ENCODE results near the gene CREB3L1. TPM values are rescaled to one million over a fixed set of nuclear protein-coding genes. Genes with fewer than 3 reads are reported as not detected.
A peak's percentile ranks its signal among the peaks of the same experiment; 100 is the strongest.

Gene CREB3L1
- polyA plus RNA-seq, 6 donors from 2014 or later: not detected

- DNase-seq: no peak
- Mint-ChIP-seq H3K36me3 (no peaks in the 10 kb centered on the region), H3K27me3 (peaks cover 15 to 30% (median 19%) of the 10 kb centered on the region in 3 donors), H3K4me3 (no peak overlapping the region), H3K9me3 (no peaks in the 10 kb centered on the region), H3K27ac (no peak overlapping the region), H3K4me1 (peaks cover 0 to 5% (median under 1%) of the 10 kb centered on the region in 3 donors)
- no peak for ATAC-seq (ENCODE audit: low read depth in 2 of 2)
Measured at GRCh38 chr11:46271875-46272815, 5.3 kb upstream of the CREB3L1 start.

DNA sequence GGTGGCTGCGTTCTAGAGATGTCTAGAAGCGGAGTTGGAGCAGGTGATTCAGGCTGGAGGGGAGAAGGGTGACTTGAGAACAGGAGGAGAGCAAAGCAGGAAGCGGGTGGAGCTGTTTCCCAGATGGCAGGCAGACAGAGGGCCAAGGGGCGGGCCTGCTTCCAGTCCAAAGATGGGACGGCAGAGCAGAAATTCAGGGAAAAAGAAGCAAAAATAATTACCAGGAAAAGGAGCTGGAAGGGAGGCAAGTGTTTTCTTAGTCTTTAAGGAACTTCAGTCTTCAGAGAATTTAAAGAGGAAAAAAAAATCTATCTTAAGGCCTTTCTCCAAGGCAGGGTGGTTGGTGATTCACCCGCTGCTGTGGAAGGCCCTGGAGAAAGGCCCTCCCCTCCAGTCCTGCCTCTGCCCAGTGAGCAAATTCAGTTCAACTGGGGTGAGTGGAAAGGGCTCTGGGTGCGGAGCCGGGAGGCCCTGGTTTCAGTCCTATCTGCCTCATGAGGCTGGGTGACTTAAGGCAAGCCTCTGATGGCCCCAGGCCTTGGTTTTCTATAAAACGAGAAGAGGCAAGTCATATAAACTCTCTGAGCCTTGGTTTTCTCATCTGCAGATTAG is 4.5 kb upstream of the CREB3L1 start:
- DNase-seq (no peak), ATAC-seq (ENCODE audit: low read depth in 2 of 2) (no peak)
- no peak overlapping the region for H3K4me3 Mint-ChIP-seq
- no peaks in the 10 kb centered on the region for H3K9me3 Mint-ChIP-seq
- no peaks in the 10 kb centered on the region for H3K36me3 Mint-ChIP-seq
- H3K4me1 Mint-ChIP-seq: peaks cover 0 to 8% (median 5%) of the 10 kb centered on the region in 3 donors
- peaks cover 17 to 36% (median 22%) of the 10 kb centered on the region in 3 donors for H3K27me3 Mint-ChIP-seq
- H3K27ac Mint-ChIP-seq: peak overlapping the region in 1 of 6 donors; percentile 66

- Mint-ChIP-seq H3K27me3 (peaks cover 16 to 39% (median 23%) of the 10 kb centered on the region in 3 donors), H3K4me1 (peaks cover 0 to 10% (median 5%) of the 10 kb centered on the region in 3 donors), H3K27ac (no peak overlapping the region), H3K36me3 (peaks cover 0 to 3% of the 10 kb centered on the region in 2 donors), H3K9me3 (no peaks in the 10 kb centered on the region), H3K4me3 (no peak overlapping the region)
- ATAC-seq (ENCODE audit: low read depth in 2 of 2) (no peak), DNase-seq (no peak)
Measured at GRCh38 chr11:46273511-46274205, 3.8 kb upstream of the CREB3L1 start.

GRCh38 chr11:46275964-46276641 is 1.4 kb upstream of the CREB3L1 start:
- Mint-ChIP-seq H3K36me3 (peaks cover 0 to 12% of the 10 kb centered on the region in 2 donors), H3K4me1 (peaks cover under 1 to 13% (median 5%) of the 10 kb centered on the region in 3 donors), H3K27me3 (peaks cover 32 to 62% (median 44%) of the 10 kb centered on the region in 3 donors), H3K9me3 (no peaks in the 10 kb centered on the region), H3K27ac (no peak overlapping the region), H3K4me3 (peak overlapping the region in 3 of 8 donors; percentile 6 to 41 (median 9))
- no peak for ATAC-seq (ENCODE audit: low read depth in 2 of 2)
- no peak for DNase-seq

DNA sequence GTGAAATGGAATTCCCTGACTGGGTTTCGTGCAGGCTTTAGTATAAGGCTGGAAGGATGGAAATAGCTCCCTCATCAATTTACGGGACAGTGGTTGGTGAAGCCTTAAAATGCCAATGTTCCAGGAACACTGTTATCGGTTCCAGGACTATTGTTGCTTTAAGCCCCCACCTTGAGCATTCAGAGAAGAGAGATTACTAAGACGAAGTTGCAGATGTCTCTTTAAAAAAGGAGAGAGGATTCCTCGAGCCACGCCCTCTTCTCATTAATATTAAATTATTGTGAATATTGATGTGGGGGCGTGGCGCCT is 195 bp upstream of the CREB3L1 start:
- H3K9me3 Mint-ChIP-seq: no peaks in the 10 kb centered on the region
- peak overlapping the region in 6 of 8 donors; percentile 31 to 73 (median 57) for H3K4me3 Mint-ChIP-seq
- peaks cover 0 to 12% of the 10 kb centered on the region in 2 donors for H3K36me3 Mint-ChIP-seq
- no peak overlapping the region for H3K27ac Mint-ChIP-seq
- H3K27me3 Mint-ChIP-seq: peaks cover 34 to 61% (median 55%) of the 10 kb centered on the region in 3 donors
- ATAC-seq (ENCODE audit: low read depth in 2 of 2) (no peak), DNase-seq (no peak)
- peaks cover 5 to 13% (median 5%) of the 10 kb centered on the region in 3 donors for H3K4me1 Mint-ChIP-seq

DNA sequence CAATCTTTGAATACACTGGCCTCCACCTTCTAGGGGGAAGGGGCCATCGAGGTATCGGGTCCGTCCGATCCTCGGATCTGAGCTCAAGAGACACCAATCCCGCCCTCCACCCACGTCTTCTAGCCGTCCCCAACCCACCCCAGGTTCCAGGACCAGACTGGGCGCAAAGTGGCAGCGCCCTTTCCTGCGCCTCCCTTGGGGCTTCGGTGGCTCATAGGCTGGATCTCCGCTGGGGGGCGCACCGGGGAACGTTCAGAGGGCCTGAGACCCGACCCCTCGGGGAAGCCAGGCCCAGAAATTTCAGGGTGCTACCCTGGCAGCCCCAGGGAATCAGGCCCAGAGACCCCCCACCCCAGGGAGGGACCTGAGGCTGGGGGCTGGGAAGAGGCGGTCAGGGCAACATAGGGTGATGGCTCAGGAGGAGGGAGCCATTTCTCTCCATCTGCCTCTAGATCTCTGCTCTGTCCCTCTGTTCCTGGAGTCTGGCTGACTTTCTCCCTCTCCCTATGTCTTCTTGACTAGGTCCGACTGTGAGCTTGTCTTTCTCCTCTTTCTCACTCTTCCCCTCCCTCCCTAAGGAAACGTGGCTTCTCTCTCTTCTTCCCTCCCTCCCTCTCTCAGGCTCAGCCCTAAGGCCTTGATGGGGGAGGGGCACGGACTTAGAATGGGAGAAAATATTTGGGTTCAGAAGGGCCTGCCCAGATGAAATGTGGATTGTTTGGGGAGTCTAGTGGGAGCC is 1.1 kb downstream of the CREB3L1 start:
- Mint-ChIP-seq H3K4me3 (peak overlapping the region in 2 of 8 donors; percentile 26 to 27), H3K4me1 (peaks cover 5 to 13% (median 5%) of the 10 kb centered on the region in 3 donors), H3K27me3 (peaks cover 38 to 64% (median 64%) of the 10 kb centered on the region in 3 donors), H3K36me3 (peaks cover 0 to 12% of the 10 kb centered on the region in 2 donors), H3K9me3 (no peaks in the 10 kb centered on the region), H3K27ac (no peak overlapping the region)
- ATAC-seq (ENCODE audit: low read depth in 2 of 2): no peak
- DNase-seq: no peak

- peak overlapping the region in 1 of 8 donors; percentile 27 for H3K4me3 Mint-ChIP-seq
- H3K27ac Mint-ChIP-seq: no peak overlapping the region
- peaks cover 5 to 13% (median 5%) of the 10 kb centered on the region in 3 donors for H3K4me1 Mint-ChIP-seq
- H3K9me3 Mint-ChIP-seq: no peaks in the 10 kb centered on the region
- H3K36me3 Mint-ChIP-seq: peaks cover 0 to 12% of the 10 kb centered on the region in 2 donors
- ATAC-seq (ENCODE audit: low read depth in 2 of 2) (no peak), DNase-seq (no peak)
- H3K27me3 Mint-ChIP-seq: peaks cover 43 to 73% (median 72%) of the 10 kb centered on the region in 3 donors
Measured at GRCh38 chr11:46279126-46280099, 2.0 kb downstream of the CREB3L1 start.

DNA sequence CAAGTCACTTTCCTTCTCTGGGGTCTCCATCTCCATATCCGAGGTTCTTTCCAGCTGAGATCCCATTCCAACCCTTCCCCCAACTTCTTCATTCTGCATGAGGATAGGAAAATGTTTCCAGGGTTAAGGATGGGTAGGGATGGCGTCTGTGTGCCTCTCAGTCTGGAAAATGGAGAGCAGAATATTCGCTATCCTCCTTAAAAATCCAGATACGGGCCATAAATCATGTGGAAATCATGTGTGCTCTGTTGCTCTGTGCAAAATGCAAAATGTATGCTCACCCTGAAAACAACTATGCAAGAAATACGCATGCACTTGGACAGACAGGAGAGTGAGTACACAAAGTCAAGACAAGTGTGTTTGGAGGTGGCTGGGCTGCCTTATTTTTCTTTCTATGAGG is 3.2 kb downstream of the CREB3L1 start:
- DNase-seq: no peak
- Mint-ChIP-seq H3K4me3 (no peak overlapping the region), H3K36me3 (peaks cover 0 to 12% of the 10 kb centered on the region in 2 donors), H3K4me1 (peaks cover 5 to 13% (median 5%) of the 10 kb centered on the region in 3 donors), H3K27ac (no peak overlapping the region), H3K27me3 (peaks cover 43 to 74% (median 71%) of the 10 kb centered on the region in 3 donors), H3K9me3 (no peaks in the 10 kb centered on the region)
- ATAC-seq (ENCODE audit: low read depth in 2 of 2): no peak

GRCh38 chr11:46281371-46281831 is 3.9 kb downstream of the CREB3L1 start:
- Mint-ChIP-seq H3K36me3 (peaks cover 0 to 12% of the 10 kb centered on the region in 2 donors), H3K4me3 (no peak overlapping the region), H3K27ac (no peak overlapping the region), H3K27me3 (peaks cover 43 to 75% (median 71%) of the 10 kb centered on the region in 3 donors), H3K4me1 (peaks cover 5 to 13% (median 5%) of the 10 kb centered on the region in 3 donors), H3K9me3 (no peaks in the 10 kb centered on the region)
- no peak for ATAC-seq (ENCODE audit: low read depth in 2 of 2)
- no peak for DNase-seq

DNA sequence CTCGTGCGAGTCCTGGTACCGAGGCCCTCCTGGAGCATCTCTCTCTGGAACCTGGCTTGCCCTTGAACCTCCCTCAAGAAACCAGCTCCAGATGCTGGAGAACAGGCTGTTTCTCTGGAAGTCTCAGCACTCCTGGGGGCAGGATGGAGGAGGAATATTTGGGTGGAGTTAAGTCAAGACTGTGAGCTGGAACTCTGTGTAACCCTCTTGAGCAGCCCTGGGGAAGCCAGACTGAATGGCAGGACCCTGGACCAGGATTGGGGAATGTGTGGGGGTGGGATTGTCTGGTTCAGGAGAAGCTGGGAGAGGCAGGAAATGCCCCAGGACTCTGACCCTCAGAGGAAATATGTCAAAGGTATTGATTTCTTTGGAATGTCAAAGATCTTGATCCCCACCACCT is 7.7 kb downstream of the CREB3L1 start:
- peaks cover 28 to 59% (median 52%) of the 10 kb centered on the region in 3 donors for H3K27me3 Mint-ChIP-seq

GRCh38 chr11:46285594-46286033 is 8.2 kb downstream of the CREB3L1 start:
- Mint-ChIP-seq H3K27ac (no peak overlapping the region), H3K36me3 (no peaks in the 10 kb centered on the region), H3K27me3 (peaks cover 24 to 60% (median 53%) of the 10 kb centered on the region in 3 donors), H3K9me3 (peaks cover 0 to 2% (median 0%) of the 10 kb centered on the region in 7 donors), H3K4me1 (peaks cover 0 to 5% (median 0%) of the 10 kb centered on the region in 3 donors), H3K4me3 (no peak overlapping the region)
- no peak for DNase-seq
- ATAC-seq (ENCODE audit: low read depth in 2 of 2): no peak

More for the DNA sequence above, 7.7 kb downstream of the CREB3L1 start:
- Mint-ChIP-seq H3K36me3 (no peaks in the 10 kb centered on the region), H3K4me3 (no peak overlapping the region), H3K9me3 (no peaks in the 10 kb centered on the region), H3K4me1 (peaks cover 0 to 5% (median 0%) of the 10 kb centered on the region in 3 donors), H3K27ac (no peak overlapping the region)
- ATAC-seq (ENCODE audit: low read depth in 2 of 2) (no peak), DNase-seq (no peak)

All from naive B cell (primary cell).